Natural killer cell treated with Interleukin-12 subunit alpha and Interleukin-12 subunit beta and Interleukin-15 and Interleukin-18, amount 100 ng/mL, for 72 hours (primary cell): ENCODE data around the gene PWWP2B. TPM values are rescaled to one million over a fixed set of nuclear protein-coding genes. Genes with fewer than 3 reads are reported as not detected.

Experiments
- ATAC-seq, 2 donors: fragments of 150-1000 bp; cut with Tn5 transposase in 1 of 2; sonication (Bioruptor Pico), chemical (Tn5 transposase) in 1 of 2; 2 replicates each; pipeline ENCODE4 v1.10.0; 2021
- DNase-seq: peaks from one replicate; pipeline ENCODE4 v3.0.0; 2022; ENCODE audit warnings: low spot score
- H3K27ac Mint-ChIP-seq, 2 donors: 1 replicate in 1 of 2; 2 replicates in 1 of 2; pipeline ENCODE4 v1.8.0; 2022; ENCODE audit warnings: mixed read lengths in 2 of 2, mild to moderate bottlenecking in 1 of 2, moderate library complexity in 1 of 2
- H3K27me3 Mint-ChIP-seq, 2 donors: 1 replicate in 1 of 2; 2 replicates in 1 of 2; pipeline ENCODE4 v1.8.0; 2022; ENCODE audit warnings: mixed read lengths in 2 of 2
- H3K36me3 Mint-ChIP-seq: one replicate; pipeline ENCODE4 v1.8.0; 2022; ENCODE audit warnings: mixed read lengths
- H3K4me1 Mint-ChIP-seq, 2 donors: 1 replicate in 1 of 2; 2 replicates in 1 of 2; pipeline ENCODE4 v1.8.0; 2022; ENCODE audit warnings: low read depth in 2 of 2, mixed read lengths in 2 of 2, mild to moderate bottlenecking in 1 of 2
- H3K4me3 Mint-ChIP-seq: one replicate; pipeline ENCODE4 v1.8.0; 2022; ENCODE audit warnings: mixed read lengths
- H3K9me3 Mint-ChIP-seq: 2 replicates; pipeline ENCODE4 v1.8.0; 2022; ENCODE audit warnings: mixed read lengths
- total RNA-seq, 2 donors: library from RNA; stranded (reverse); gene quantifications; one replicate each; pipeline ENCODE4 v1.2.3, GENCODE V29; 2022

Gene PWWP2B
- total RNA-seq, 2 donors from 2014 or later, result 15.2 to 17.9 TPM

DNA sequence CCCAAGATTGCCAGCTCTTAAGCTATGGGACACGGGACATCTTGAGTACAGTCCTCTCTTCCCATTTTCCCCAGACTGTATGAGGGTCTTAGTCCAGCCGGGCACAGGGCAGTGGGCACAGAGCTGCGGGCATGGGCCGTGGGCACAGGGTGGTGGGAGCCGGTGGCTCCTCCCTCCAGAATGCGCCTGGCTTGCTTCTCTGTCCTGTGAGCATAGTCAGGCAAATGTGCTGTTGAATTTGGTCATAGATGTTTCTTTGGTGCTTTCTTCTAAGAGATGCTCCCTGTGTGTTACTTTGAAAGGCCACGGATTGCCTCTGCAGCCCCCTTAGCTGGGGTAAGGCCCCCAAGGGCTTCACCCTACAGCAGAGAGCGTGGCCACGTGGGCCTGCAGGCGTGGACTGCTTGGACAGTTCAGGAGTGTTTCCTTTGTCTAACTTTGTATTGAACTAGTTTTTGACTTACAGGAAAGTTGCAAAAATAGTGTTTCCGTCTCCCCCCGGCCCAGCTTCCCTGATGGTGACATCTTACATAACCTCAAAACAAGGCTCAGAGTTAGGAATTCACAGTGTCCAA, 40.3 kb upstream of the PWWP2B start:
- H3K27me3 Mint-ChIP-seq, result no peaks in the 10 kb centered on the region
- no peak for DNase-seq
- no peak for ATAC-seq
- H3K4me1 Mint-ChIP-seq, result peaks cover 0 to 12% of the 10 kb centered on the region in 2 donors
- no peaks in the 10 kb centered on the region for H3K36me3 Mint-ChIP-seq
- no peaks in the 10 kb centered on the region for H3K9me3 Mint-ChIP-seq
- H3K4me3 Mint-ChIP-seq, result no peak overlapping the region
- H3K27ac Mint-ChIP-seq, result no peak overlapping the region

GRCh38 chr10:132357286-132358058, 39.5 kb upstream of the PWWP2B start:
- H3K27ac Mint-ChIP-seq, result no peak overlapping the region

DNA sequence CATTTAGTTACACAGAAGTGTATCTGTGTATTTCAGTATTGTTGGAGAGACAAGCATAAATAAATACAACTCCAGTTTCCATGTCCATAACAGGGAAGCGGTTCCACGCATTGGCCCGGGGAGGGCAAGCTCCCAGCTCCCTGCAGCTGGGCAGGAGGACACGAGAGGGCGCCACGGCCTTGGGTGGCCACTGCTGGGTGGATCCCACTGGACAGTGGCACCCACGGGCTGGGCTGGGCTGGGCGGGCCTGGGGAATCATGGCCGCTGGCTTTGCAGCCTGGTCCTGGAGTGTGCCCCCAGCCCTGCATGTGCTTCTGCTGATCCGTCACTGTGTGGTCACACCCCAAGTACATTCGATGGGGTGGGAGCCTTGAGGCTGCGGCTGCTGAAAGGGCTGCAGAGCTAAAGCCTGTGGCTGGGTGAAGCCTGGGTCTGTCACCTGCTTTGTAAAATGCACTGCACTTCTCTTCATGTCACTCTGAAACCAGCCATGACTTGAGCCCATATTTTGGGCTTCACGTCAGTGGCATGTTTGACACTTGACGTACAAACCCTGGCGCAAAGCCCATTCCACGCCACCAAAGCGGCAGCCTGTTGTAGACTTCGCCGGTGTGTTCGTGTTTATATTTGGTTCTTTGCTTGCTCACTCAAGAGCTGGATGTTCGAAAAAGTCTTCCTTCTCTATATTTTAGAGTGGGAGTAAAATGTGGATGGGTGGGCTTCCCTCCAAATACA, 37.5 kb upstream of the PWWP2B start:
- no peak for DNase-seq
- no peak for ATAC-seq
- Mint-ChIP-seq H3K27ac (no peak overlapping the region), H3K9me3 (peaks cover 4% of the 10 kb centered on the region), H3K27me3 (no peaks in the 10 kb centered on the region), H3K4me3 (no peak overlapping the region), H3K4me1 (peaks cover 0 to 11% of the 10 kb centered on the region in 2 donors), H3K36me3 (peaks cover 3% of the 10 kb centered on the region)

More at GRCh38 chr10:132357286-132358058, 39.5 kb upstream of the PWWP2B start:
- Mint-ChIP-seq H3K27me3 (no peaks in the 10 kb centered on the region), H3K4me3 (no peak overlapping the region), H3K4me1 (peaks cover 0 to 12% of the 10 kb centered on the region in 2 donors), H3K9me3 (no peaks in the 10 kb centered on the region), H3K36me3 (no peaks in the 10 kb centered on the region)
- DNase-seq (no peak), ATAC-seq (no peak)

- H3K27ac Mint-ChIP-seq, result no peak overlapping the region
- no peak for DNase-seq
Observed at GRCh38 chr10:132360766-132361447, 36.1 kb upstream of the PWWP2B start.

DNA sequence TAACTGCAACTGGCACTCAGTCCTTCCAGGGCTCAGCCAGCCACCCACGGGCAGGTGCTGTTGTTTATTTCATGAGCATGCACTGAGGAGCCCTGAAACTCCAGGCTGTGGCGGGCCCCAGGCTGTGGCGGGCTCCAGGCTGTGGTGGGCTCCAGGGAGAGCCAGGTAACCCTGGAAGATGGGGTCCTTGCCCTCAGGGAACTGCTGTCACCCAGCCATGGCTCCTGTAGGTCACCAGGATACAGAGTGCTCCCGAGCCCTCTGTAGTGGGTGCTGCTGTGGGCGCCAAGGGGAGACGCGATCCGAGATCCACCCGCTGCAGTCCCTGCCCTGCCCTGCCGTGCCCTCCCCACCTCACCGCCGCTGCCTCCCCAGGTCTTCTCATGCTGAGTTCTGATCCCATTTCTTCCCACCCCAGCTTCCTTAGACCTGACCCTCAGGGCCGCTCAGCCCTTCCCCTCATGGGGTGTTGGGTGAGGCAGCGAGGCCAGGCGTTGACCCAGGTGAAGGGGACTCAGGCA, 35.4 kb upstream of the PWWP2B start:
- no peak for ATAC-seq
- H3K27ac Mint-ChIP-seq, result no peak overlapping the region
- no peak overlapping the region for H3K4me3 Mint-ChIP-seq
- H3K9me3 Mint-ChIP-seq, result peaks cover 4% of the 10 kb centered on the region
- H3K27me3 Mint-ChIP-seq, result no peaks in the 10 kb centered on the region
- no peak for DNase-seq
- peaks cover 10% of the 10 kb centered on the region for H3K36me3 Mint-ChIP-seq
- peaks cover 0 to 10% of the 10 kb centered on the region in 2 donors for H3K4me1 Mint-ChIP-seq

More at GRCh38 chr10:132360766-132361447, 36.1 kb upstream of the PWWP2B start:
- peak in 1 of 2 donors; percentile 61 for ATAC-seq
- no peak overlapping the region for H3K4me3 Mint-ChIP-seq
- H3K4me1 Mint-ChIP-seq, result peaks cover 0 to 10% of the 10 kb centered on the region in 2 donors
- H3K9me3 Mint-ChIP-seq, result peaks cover 4% of the 10 kb centered on the region
- H3K36me3 Mint-ChIP-seq, result peaks cover 10% of the 10 kb centered on the region
- H3K27me3 Mint-ChIP-seq, result no peaks in the 10 kb centered on the region

- no peak for ATAC-seq
- Mint-ChIP-seq H3K27me3 (no peaks in the 10 kb centered on the region), H3K27ac (no peak overlapping the region), H3K36me3 (peaks cover 10% of the 10 kb centered on the region), H3K4me1 (peaks cover 0 to 10% of the 10 kb centered on the region in 2 donors), H3K4me3 (no peak overlapping the region), H3K9me3 (peaks cover 4% of the 10 kb centered on the region)
- DNase-seq, result no peak
Observed at GRCh38 chr10:132362151-132362611, 34.8 kb upstream of the PWWP2B start.

DNA sequence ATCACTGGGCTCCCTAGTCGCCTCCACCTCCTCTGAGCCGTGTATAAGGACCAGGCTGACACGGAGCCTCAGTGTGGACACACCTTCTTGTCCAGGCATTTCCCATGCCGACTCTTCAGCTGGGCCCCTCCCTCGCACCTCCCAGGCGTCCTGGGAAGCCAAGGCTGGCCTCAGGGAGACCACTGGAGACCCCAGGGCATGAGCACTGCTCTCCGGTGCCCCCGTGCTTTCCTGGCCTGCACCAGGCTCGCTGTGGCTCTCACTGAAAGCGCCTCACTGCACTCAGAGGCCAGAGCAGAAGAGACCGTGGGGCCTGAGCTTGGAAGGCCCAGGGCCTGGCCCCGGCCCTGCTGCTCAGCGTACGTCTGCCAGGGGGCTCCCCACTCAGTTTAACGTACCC, 33.6 kb upstream of the PWWP2B start:
- H3K36me3 Mint-ChIP-seq, result peaks cover 10% of the 10 kb centered on the region
- peaks cover 0 to 8% of the 10 kb centered on the region in 2 donors for H3K4me1 Mint-ChIP-seq
- DNase-seq (no peak), ATAC-seq (no peak)
- H3K4me3 Mint-ChIP-seq, result no peak overlapping the region
- H3K27ac Mint-ChIP-seq, result no peak overlapping the region
- H3K9me3 Mint-ChIP-seq, result peaks cover 4% of the 10 kb centered on the region
- H3K27me3 Mint-ChIP-seq, result no peaks in the 10 kb centered on the region

DNA sequence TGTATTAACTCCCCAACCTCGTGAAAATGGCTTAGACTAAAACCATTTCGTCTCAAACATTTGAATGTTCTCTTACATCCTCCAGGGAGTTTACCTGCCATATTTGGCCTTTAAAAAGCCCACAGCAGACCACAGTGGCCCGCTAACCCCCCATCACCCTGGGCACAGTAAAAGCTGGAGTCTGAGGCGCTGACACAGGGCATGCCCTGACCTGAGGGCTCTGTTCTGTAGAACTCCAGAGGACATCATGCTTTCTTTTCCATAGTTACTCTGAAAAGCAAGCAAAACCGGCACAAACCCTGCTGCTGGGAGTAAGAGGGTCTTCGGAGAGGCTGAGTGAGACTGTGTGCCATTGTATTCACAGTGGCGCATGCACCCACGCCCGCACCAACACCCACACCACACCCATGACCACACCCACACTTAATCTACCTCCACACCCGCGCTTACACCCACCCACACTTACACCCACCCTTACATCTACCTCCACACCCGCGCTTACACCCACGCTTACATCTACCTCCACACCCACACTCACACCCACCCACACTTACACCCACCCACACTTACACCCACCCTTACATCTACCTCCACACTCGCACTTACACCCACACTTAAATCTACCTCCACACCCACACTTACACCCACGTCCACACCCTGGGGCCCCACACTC, 32.9 kb upstream of the PWWP2B start:
- ATAC-seq, result peak; percentile 62 to 94
- DNase-seq, result no peak
- peak overlapping the region; percentile 30 to 43 for H3K27ac Mint-ChIP-seq
- peaks cover 4% of the 10 kb centered on the region for H3K9me3 Mint-ChIP-seq
- H3K27me3 Mint-ChIP-seq, result no peaks in the 10 kb centered on the region
- H3K4me1 Mint-ChIP-seq, result peaks cover 0 to 8% of the 10 kb centered on the region in 2 donors
- H3K4me3 Mint-ChIP-seq, result no peak overlapping the region
- peaks cover 10% of the 10 kb centered on the region for H3K36me3 Mint-ChIP-seq

DNA sequence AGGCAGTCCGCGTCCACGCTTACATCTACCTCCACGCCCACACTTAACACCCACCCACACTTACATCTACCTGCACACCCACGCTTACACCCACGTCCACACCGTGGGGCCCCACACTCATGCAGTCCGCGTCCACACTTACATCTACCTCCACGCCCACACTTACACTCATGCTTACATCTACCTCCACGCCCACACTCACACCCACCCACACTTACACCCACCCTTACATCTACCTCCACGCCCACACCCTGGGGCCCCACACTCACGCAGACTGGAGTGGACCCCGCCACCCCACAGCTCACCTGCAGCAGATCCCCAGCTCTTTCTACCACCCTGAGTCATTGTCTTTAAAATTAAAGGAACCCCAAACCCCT, 32.4 kb upstream of the PWWP2B start:
- Mint-ChIP-seq H3K9me3 (peaks cover 4% of the 10 kb centered on the region), H3K4me3 (no peak overlapping the region), H3K36me3 (peaks cover 10% of the 10 kb centered on the region), H3K4me1 (peaks cover 0 to 8% of the 10 kb centered on the region in 2 donors), H3K27me3 (no peaks in the 10 kb centered on the region), H3K27ac (peak overlapping the region; percentile 30 to 43)
- DNase-seq (peak; percentile 62), ATAC-seq (peak; percentile 28 to 86)

DNA sequence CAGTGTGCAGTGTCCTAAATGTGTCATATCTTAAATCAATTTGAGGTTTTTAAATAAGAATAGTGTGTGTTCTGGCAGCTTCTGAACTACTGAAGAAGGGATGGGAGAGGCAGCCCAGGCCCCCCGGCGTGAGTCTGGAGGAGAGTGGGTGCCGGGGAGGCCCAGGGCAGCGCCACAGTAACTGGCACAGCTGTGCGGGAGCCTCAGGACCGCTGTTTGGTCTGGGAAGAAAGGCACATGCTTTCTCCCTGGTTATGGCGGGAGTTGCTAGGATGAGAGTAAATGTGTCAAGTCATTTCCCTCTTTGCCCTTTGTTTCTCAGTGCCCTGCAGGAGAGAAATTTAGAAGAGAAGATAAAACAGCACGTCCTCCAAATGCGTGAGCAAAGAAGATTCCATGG, 31.9 kb upstream of the PWWP2B start:
- ATAC-seq, result no peak
- Mint-ChIP-seq H3K27ac (peak overlapping the region; percentile 30 to 43), H3K4me3 (no peak overlapping the region), H3K36me3 (peaks cover 10% of the 10 kb centered on the region), H3K27me3 (no peaks in the 10 kb centered on the region), H3K4me1 (peaks cover 0 to 8% of the 10 kb centered on the region in 2 donors), H3K9me3 (peaks cover 4% of the 10 kb centered on the region)
- DNase-seq, result no peak

DNA sequence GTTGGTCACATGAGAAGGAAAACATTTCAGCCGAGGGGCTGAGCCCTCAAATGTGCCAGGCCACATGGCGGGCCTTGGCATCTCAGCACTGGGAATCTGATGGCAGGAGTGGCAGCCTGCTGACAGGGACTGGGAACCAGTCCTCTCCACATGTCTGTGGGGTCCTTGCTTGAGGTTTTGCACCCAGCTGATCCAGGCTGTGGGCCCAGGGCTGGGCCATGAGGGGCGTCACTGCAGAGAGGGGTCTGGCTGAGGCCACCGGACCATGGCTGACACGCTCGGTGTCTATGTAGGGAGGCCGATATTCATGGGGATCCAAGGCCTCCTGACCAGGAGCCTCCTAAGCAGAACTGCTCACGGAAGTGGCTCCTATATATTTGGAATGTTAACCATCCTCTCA, 31.0 kb upstream of the PWWP2B start:
- no peak overlapping the region for H3K27ac Mint-ChIP-seq

GRCh38 chr10:132366499-132366898, 30.5 kb upstream of the PWWP2B start:
- ATAC-seq, result no peak
- no peak for DNase-seq
- peaks cover 4% of the 10 kb centered on the region for H3K9me3 Mint-ChIP-seq
- H3K27me3 Mint-ChIP-seq, result no peaks in the 10 kb centered on the region
- no peak overlapping the region for H3K27ac Mint-ChIP-seq
- H3K4me3 Mint-ChIP-seq, result no peak overlapping the region
- H3K36me3 Mint-ChIP-seq, result peaks cover 10% of the 10 kb centered on the region
- H3K4me1 Mint-ChIP-seq, result peaks cover 0 to 8% of the 10 kb centered on the region in 2 donors

More for the DNA sequence above, 31.0 kb upstream of the PWWP2B start:
- no peaks in the 10 kb centered on the region for H3K27me3 Mint-ChIP-seq
- H3K9me3 Mint-ChIP-seq, result peaks cover 4% of the 10 kb centered on the region
- no peak overlapping the region for H3K4me3 Mint-ChIP-seq
- H3K36me3 Mint-ChIP-seq, result peaks cover 10% of the 10 kb centered on the region
- ATAC-seq, result no peak
- H3K4me1 Mint-ChIP-seq, result peaks cover 0 to 8% of the 10 kb centered on the region in 2 donors
- DNase-seq, result no peak

- DNase-seq (no peak), ATAC-seq (no peak)
- Mint-ChIP-seq H3K36me3 (peaks cover 10% of the 10 kb centered on the region), H3K27me3 (peaks cover 0 to 2% of the 10 kb centered on the region in 2 donors), H3K9me3 (peaks cover 4% of the 10 kb centered on the region), H3K4me1 (peaks cover 5 to 12% of the 10 kb centered on the region in 2 donors), H3K4me3 (no peak overlapping the region), H3K27ac (no peak overlapping the region)
Observed at GRCh38 chr10:132368391-132368790, 28.6 kb upstream of the PWWP2B start.
